Heart left ventricle (tissue), 13 donors: ENCODE measurements around the gene OBP2A.

Experiments
- POLR2A ChIP-seq, 2 donors: fragments of 450-650 bp; IDR thresholded peaks; one replicate each; pipeline ENCODE4 v1.6.1; 2017; ENCODE audit warnings: antibody characterized with exemption in 2 of 2, mild to moderate bottlenecking in 2 of 2, moderate library complexity in 2 of 2
- TF ChIP-seq, protein P1 (sequence below), 12 donors: fragments of 200-600 bp; sonication (generic) in 4 of 12; IDR thresholded peaks; one replicate each; pipeline versions ENCODE4 v1.5.0 to v1.8.0; 2018 to 2022; ENCODE audit warnings: antibody characterized with exemption in 12 of 12, mild to moderate bottlenecking in 5 of 12
- donor health status: ischemic (EF 13 %, LVEDD 7.1; RV severe dilation, severe dysfunction).
- donor health status: DM: no; HTN: yes; CAD: no.
- donor health status: DM: no; HTN: no; CAD: no.
- donor health status: ischemic (EF 25% LVEDD 6.9; RV normal size, moderate dysfunction).
- donor health status: ischemic (EF 25% LVEDD 5.7; RV mildly dilated, moderate dysfunction).
- donor health status: ischemic (EF 35%, LVEDD 5.7; RV mildly dilated, moderate dysfunction).
- donor health status: nonischemic (EF 11% LVEDD 7.7; RV severe dilation, severe dysfunction).
- donor health status: DM: yes; HTN: yes; CAD: no.
- donor health status: PGD.
- donor health status: ischemic (EF 29% LVEDD 5.4; RV normal size, mild dysfunction).
- donor health status: nonischemic (EF 23%, LVEDD 6.1; RV moderate dilation, normal function).

DNA sequence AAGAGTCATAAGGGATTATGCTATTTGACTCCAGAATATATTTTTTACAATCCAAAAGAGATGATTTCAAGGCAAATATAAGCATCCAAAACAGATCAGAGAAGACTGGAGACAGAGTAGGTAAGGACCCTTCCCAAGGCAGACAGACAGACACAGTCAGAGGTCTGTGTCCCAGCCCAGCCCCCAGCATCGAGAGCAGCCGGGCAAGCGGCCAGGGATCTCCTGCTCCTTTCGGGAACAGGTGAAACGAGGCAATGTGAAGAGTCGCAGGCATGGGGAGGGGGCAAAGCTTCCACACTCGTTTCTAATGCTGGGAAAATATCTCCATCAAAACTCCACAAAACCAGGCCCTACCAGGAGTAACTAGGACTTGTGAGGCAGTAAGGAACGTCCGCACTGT, 21.4 kb downstream of the OBP2A start:
- TF ChIP-seq, protein P1, sequence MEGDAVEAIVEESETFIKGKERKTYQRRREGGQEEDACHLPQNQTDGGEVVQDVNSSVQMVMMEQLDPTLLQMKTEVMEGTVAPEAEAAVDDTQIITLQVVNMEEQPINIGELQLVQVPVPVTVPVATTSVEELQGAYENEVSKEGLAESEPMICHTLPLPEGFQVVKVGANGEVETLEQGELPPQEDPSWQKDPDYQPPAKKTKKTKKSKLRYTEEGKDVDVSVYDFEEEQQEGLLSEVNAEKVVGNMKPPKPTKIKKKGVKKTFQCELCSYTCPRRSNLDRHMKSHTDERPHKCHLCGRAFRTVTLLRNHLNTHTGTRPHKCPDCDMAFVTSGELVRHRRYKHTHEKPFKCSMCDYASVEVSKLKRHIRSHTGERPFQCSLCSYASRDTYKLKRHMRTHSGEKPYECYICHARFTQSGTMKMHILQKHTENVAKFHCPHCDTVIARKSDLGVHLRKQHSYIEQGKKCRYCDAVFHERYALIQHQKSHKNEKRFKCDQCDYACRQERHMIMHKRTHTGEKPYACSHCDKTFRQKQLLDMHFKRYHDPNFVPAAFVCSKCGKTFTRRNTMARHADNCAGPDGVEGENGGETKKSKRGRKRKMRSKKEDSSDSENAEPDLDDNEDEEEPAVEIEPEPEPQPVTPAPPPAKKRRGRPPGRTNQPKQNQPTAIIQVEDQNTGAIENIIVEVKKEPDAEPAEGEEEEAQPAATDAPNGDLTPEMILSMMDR (IDR thresholded peaks at IDR 0.05): no peak
- TF ChIP-seq POLR2A (IDR thresholded peaks at IDR 0.05): no peak
